ENCODE data around the gene FBXO10.

Gene FBXO10

DNA sequence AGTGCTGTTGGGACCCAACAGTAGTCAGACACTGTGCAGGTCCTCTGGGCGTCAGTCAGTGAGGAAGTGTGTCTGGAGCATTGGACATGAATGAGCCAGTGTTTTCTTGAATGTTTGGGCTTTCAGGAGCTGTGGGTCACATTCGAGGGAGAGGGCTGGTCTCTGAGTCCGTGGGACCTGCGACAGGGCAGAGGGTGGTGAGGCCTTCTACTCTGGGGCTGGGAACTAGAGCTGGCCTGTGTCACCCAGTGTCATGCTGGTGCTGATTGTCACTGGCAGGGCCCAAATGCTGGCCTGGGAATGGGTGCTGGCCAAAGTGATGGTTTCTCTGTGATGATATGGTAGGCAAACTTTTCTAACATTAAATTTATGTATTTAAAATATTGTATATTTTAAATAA lies 80.2 kb downstream of the FBXO10 start:
- WGBS: 62% methylated on average over 4 of the region's 4 CpGs
- Histone ChIP-seq H3K9ac (ENCODE audit: low read length) (no peak overlapping the region), H3K79me1 (replicated peaks; ENCODE audit: low read length, poor library complexity, severe bottlenecking) (peaks cover 20% of the 10 kb centered on the region), H3K4me3 (ENCODE audit: insufficient read depth in 1 of 2, low read depth in 1 of 2, low read length in 2 of 2) (no peak overlapping the region), H2AK5ac (ENCODE audit: low read length, severe bottlenecking) (no peak overlapping the region), H3K4me1 (ENCODE audit: control insufficient read depth, insufficient read depth, low read depth, low read length) (no peaks in the 10 kb centered on the region), H4K8ac (ENCODE audit: low read length) (no peak overlapping the region), H3K14ac (ENCODE audit: low read length in 2 of 2) (no peak overlapping the region), H3K27ac (ENCODE audit: low read length, poor library complexity, severe bottlenecking) (no peak overlapping the region), H2BK15ac (ENCODE audit: low read depth, poor library complexity, severe bottlenecking) (no peak overlapping the region), H3K18ac (ENCODE audit: low read depth in 1 of 2, low read length in 2 of 2) (no peak overlapping the region), H3K4me2 (ENCODE audit: low read length, poor library complexity, severe bottlenecking) (no peak overlapping the region), H3K23ac (ENCODE audit: low read length in 2 of 2) (no peak overlapping the region), H2BK5ac (ENCODE audit: low read depth, low read length, poor library complexity, severe bottlenecking) (no peak overlapping the region), H2BK120ac (ENCODE audit: low read depth, low read length) (no peak overlapping the region), H3K27me3 (ENCODE audit: control insufficient read depth in 1 of 2, insufficient read depth in 1 of 2, low read length in 2 of 2) (no peaks in the 10 kb centered on the region), H2AFZ (ENCODE audit: low read depth, low read length) (no peak overlapping the region), H3K4ac (ENCODE audit: low read depth in 1 of 2, low read length in 2 of 2) (no peak overlapping the region), H3K9me3 (ENCODE audit: control insufficient read depth, low read length) (no peaks in the 10 kb centered on the region), H2BK12ac (ENCODE audit: low read length in 2 of 2) (no peak overlapping the region), H3K36me3 (ENCODE audit: control insufficient read depth in 1 of 2, insufficient read depth in 2 of 2, low read depth in 1 of 2, low read length in 2 of 2) (peaks cover 42 to 87% of the 10 kb centered on the region in 2 experiments), H4K91ac (ENCODE audit: low read length) (no peak overlapping the region)
- DNase-seq: no peak

DNA sequence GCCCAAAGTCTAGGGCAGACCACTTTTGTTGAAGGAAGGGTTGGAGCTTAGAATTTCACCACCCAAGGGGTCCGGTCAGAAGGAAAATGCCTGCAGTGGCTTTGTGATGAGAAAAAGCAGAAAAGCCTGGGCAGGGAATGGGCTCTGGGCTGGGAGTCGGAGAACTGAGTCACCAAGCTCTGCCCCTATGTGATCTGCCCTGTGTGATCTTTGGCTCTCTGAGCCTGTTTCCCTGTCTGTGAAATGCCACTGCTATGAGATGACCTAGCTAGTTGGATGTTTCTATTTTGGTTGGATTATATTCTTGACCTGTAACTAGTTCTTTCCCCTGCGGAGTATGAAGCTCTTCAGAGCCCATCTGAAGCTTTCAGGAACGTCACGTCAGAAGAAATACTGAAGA lies 80.6 kb downstream of the FBXO10 start:
- Histone ChIP-seq H2BK120ac (ENCODE audit: low read depth, low read length) (no peak overlapping the region), H3K4ac (ENCODE audit: low read depth in 1 of 2, low read length in 2 of 2) (no peak overlapping the region), H2AFZ (ENCODE audit: low read depth, low read length) (no peak overlapping the region), H3K27ac (ENCODE audit: low read length, poor library complexity, severe bottlenecking) (no peak overlapping the region), H3K18ac (ENCODE audit: low read depth in 1 of 2, low read length in 2 of 2) (no peak overlapping the region), H4K8ac (ENCODE audit: low read length) (no peak overlapping the region), H3K4me3 (ENCODE audit: insufficient read depth in 1 of 2, low read depth in 1 of 2, low read length in 2 of 2) (no peak overlapping the region), H2BK12ac (ENCODE audit: low read length in 2 of 2) (no peak overlapping the region), H3K79me1 (replicated peaks; ENCODE audit: low read length, poor library complexity, severe bottlenecking) (peaks cover 20% of the 10 kb centered on the region), H3K4me2 (ENCODE audit: low read length, poor library complexity, severe bottlenecking) (no peak overlapping the region), H3K23ac (ENCODE audit: low read length in 2 of 2) (no peak overlapping the region), H2BK5ac (ENCODE audit: low read depth, low read length, poor library complexity, severe bottlenecking) (no peak overlapping the region), H2AK5ac (ENCODE audit: low read length, severe bottlenecking) (no peak overlapping the region), H3K14ac (ENCODE audit: low read length in 2 of 2) (no peak overlapping the region), H3K27me3 (ENCODE audit: control insufficient read depth in 1 of 2, insufficient read depth in 1 of 2, low read length in 2 of 2) (no peaks in the 10 kb centered on the region), H3K4me1 (ENCODE audit: control insufficient read depth, insufficient read depth, low read depth, low read length) (no peaks in the 10 kb centered on the region), H3K36me3 (ENCODE audit: control insufficient read depth in 1 of 2, insufficient read depth in 2 of 2, low read depth in 1 of 2, low read length in 2 of 2) (peaks cover 38 to 87% of the 10 kb centered on the region in 2 experiments), H3K9ac (ENCODE audit: low read length) (no peak overlapping the region), H2BK15ac (ENCODE audit: low read depth, poor library complexity, severe bottlenecking) (no peak overlapping the region), H4K91ac (ENCODE audit: low read length) (no peak overlapping the region), H3K9me3 (ENCODE audit: control insufficient read depth, low read length) (no peaks in the 10 kb centered on the region)
- WGBS: 96% methylated on average over 5 of the region's 5 CpGs
- DNase-seq: no peak

DNA sequence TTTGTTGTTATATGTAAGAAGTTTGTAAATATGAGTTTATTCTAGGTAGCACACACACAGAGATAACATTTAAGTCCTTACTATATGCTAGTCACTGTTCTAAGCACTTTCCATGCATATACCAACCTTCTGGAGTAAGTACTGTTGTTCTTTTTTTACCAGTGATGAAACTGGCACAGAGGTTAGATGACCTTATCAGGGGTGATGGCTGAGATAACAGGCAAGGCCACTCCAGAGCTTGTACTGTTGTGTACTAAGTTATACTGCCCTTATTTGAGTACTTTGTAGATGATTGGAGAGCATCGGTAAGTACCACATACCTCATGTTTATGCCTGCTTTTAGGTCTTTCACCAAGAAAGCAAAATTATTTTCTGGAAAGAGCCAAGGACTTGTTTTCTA lies 84.2 kb downstream of the FBXO10 start:
- no peaks in the 10 kb centered on the region for H3K27me3 ChIP-seq (ENCODE audit: control insufficient read depth in 1 of 2, insufficient read depth in 1 of 2, low read length in 2 of 2)
- no peak overlapping the region for H2BK15ac ChIP-seq (ENCODE audit: low read depth, poor library complexity, severe bottlenecking)
- no peak overlapping the region for H3K23ac ChIP-seq (ENCODE audit: low read length in 2 of 2)
- no peak overlapping the region for H3K18ac ChIP-seq (ENCODE audit: low read depth in 1 of 2, low read length in 2 of 2)
- H2BK12ac ChIP-seq (ENCODE audit: low read length in 2 of 2): no peak overlapping the region
- H4K91ac ChIP-seq (ENCODE audit: low read length): no peak overlapping the region
- H3K4me1 ChIP-seq (ENCODE audit: control insufficient read depth, insufficient read depth, low read depth, low read length): peaks cover 3% of the 10 kb centered on the region
- no peak overlapping the region for H2BK5ac ChIP-seq (ENCODE audit: low read depth, low read length, poor library complexity, severe bottlenecking)
- no peak overlapping the region for H3K14ac ChIP-seq (ENCODE audit: low read length in 2 of 2)
- no peak overlapping the region for H2AK5ac ChIP-seq (ENCODE audit: low read length, severe bottlenecking)
- peaks cover 20% of the 10 kb centered on the region for H3K79me1 ChIP-seq (replicated peaks; ENCODE audit: low read length, poor library complexity, severe bottlenecking)
- H3K4ac ChIP-seq (ENCODE audit: low read depth in 1 of 2, low read length in 2 of 2): no peak overlapping the region
- DNase-seq: no peak
- H3K4me2 ChIP-seq (ENCODE audit: low read length, poor library complexity, severe bottlenecking): no peak overlapping the region
- H3K4me3 ChIP-seq (ENCODE audit: insufficient read depth in 1 of 2, low read depth in 1 of 2, low read length in 2 of 2): no peak overlapping the region
- H3K9me3 ChIP-seq (ENCODE audit: control insufficient read depth, low read length): no peaks in the 10 kb centered on the region
- no peak overlapping the region for H2AFZ ChIP-seq (ENCODE audit: low read depth, low read length)
- no CpG with 5 or more reads among the region's 1 CpG for WGBS
- H3K27ac ChIP-seq (ENCODE audit: low read length, poor library complexity, severe bottlenecking): no peak overlapping the region
- peaks cover 27 to 81% of the 10 kb centered on the region in 2 experiments for H3K36me3 ChIP-seq (ENCODE audit: control insufficient read depth in 1 of 2, insufficient read depth in 2 of 2, low read depth in 1 of 2, low read length in 2 of 2)
- H2BK120ac ChIP-seq (ENCODE audit: low read depth, low read length): no peak overlapping the region
- H4K8ac ChIP-seq (ENCODE audit: low read length): no peak overlapping the region
- H3K9ac ChIP-seq (ENCODE audit: low read length): no peak overlapping the region

GRCh38 chr9:37486616-37487548 lies 89.3 kb downstream of the FBXO10 start:
- Histone ChIP-seq H4K91ac (ENCODE audit: low read length) (peak overlapping the region; percentile 28), H2BK5ac (ENCODE audit: low read depth, low read length, poor library complexity, severe bottlenecking) (no peak overlapping the region), H3K27me3 (ENCODE audit: control insufficient read depth in 1 of 2, insufficient read depth in 1 of 2, low read length in 2 of 2) (no peaks in the 10 kb centered on the region), H3K4me2 (ENCODE audit: low read length, poor library complexity, severe bottlenecking) (peak overlapping the region; percentile 52), H3K9ac (ENCODE audit: low read length) (peak overlapping the region; percentile 93), H3K14ac (ENCODE audit: low read length in 2 of 2) (no peak overlapping the region), H4K8ac (ENCODE audit: low read length) (no peak overlapping the region), H3K79me1 (replicated peaks; ENCODE audit: low read length, poor library complexity, severe bottlenecking) (peaks cover 12% of the 10 kb centered on the region), H3K4me1 (ENCODE audit: control insufficient read depth, insufficient read depth, low read depth, low read length) (peaks cover 13% of the 10 kb centered on the region), H2BK120ac (ENCODE audit: low read depth, low read length) (no peak overlapping the region), H3K18ac (ENCODE audit: low read depth in 1 of 2, low read length in 2 of 2) (peak overlapping the region in 1 of 2 experiments; percentile 34), H2BK12ac (ENCODE audit: low read length in 2 of 2) (peak overlapping the region in 1 of 2 experiments; percentile 46), H2AK5ac (ENCODE audit: low read length, severe bottlenecking) (no peak overlapping the region), H3K4me3 (ENCODE audit: insufficient read depth in 1 of 2, low read depth in 1 of 2, low read length in 2 of 2) (peak overlapping the region; percentile 73 to 96), H3K9me3 (ENCODE audit: control insufficient read depth, low read length) (no peaks in the 10 kb centered on the region), H2AFZ (ENCODE audit: low read depth, low read length) (no peak overlapping the region), H3K4ac (ENCODE audit: low read depth in 1 of 2, low read length in 2 of 2) (peak overlapping the region in 1 of 2 experiments; percentile 8), H2BK15ac (ENCODE audit: low read depth, poor library complexity, severe bottlenecking) (no peak overlapping the region), H3K27ac (ENCODE audit: low read length, poor library complexity, severe bottlenecking) (peak overlapping the region; percentile 7), H3K23ac (ENCODE audit: low read length in 2 of 2) (peak overlapping the region in 1 of 2 experiments; percentile 46), H3K36me3 (ENCODE audit: control insufficient read depth in 1 of 2, insufficient read depth in 2 of 2, low read depth in 1 of 2, low read length in 2 of 2) (peaks cover 0 to 34% of the 10 kb centered on the region in 2 experiments)
- 17% methylated on average over 5 of the region's 7 CpGs for WGBS
- peak; percentile 83 for DNase-seq

All from mesenchymal stem cell (in vitro differentiated cells and primary cell).